ENCODE measurements around the gene SPRED3. TPM values are rescaled to one million over a fixed set of nuclear protein-coding genes. Genes with fewer than 3 reads are reported as not detected.

Gene SPRED3
- polyA plus RNA-seq, 12 donors = 0.31 to 0.98 (median 0.52) TPM; not detected in 2

DNA sequence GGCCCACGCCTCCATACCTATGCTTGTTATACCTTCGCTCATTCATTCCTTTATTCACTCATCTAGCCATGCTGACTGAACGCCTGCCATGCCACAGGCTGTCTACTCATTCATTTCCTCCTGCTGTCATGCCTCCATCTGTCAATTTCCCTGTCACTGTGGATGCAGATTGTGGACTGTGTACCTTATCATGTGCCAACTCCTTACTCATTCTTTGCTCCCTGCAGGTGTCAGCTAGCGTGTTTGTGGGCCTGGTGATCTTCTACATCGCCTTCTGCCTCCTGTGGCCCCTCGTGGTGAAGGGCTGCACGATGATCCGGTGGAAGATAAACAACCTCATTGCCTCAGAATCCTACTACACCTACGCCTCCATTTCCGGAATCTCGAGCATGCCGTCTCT lies 18.2 kb upstream of the SPRED3 start:
- no peak for DNase-seq

DNA sequence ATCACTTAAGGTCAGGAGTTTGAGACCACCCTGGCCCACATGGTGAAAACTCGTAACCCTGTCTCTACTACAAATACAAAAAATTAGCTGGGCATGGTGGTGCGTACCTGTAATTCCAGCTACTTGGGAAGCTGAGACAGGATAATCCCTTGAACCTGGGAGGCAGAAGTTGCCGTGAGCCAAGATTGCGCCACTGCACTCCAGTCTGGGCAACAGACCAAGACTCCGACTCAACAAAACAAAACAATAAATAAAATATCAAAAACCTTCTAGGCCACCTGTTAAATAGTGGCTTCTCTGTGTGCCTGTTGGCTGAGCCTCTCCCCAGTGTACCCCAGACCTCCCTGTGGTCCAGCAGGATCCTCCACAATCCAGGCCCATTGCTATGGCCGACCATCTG lies 17.4 kb upstream of the SPRED3 start:
- DNase-seq = no peak

DNA sequence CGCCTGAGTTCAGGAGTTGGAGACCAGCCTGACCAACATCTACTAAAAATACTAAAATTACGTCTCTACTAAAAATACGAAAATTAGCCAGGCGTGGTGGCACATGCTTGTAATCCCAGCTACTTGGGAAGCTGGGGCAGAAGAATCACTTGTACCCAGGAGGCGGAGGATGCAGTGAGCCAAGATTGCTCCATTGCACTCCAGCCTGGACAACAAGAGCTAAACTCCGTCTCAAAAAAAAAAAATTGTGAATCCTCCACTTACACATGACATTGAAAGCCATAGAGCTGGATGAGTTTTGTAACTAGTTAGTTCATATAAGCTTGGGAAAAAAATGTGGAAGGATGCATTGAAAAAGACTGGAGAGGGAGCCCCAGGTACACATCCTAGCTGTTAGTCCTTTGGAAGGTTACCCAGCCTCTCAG lies 14.6 kb upstream of the SPRED3 start:
- DNase-seq = no peak

DNA sequence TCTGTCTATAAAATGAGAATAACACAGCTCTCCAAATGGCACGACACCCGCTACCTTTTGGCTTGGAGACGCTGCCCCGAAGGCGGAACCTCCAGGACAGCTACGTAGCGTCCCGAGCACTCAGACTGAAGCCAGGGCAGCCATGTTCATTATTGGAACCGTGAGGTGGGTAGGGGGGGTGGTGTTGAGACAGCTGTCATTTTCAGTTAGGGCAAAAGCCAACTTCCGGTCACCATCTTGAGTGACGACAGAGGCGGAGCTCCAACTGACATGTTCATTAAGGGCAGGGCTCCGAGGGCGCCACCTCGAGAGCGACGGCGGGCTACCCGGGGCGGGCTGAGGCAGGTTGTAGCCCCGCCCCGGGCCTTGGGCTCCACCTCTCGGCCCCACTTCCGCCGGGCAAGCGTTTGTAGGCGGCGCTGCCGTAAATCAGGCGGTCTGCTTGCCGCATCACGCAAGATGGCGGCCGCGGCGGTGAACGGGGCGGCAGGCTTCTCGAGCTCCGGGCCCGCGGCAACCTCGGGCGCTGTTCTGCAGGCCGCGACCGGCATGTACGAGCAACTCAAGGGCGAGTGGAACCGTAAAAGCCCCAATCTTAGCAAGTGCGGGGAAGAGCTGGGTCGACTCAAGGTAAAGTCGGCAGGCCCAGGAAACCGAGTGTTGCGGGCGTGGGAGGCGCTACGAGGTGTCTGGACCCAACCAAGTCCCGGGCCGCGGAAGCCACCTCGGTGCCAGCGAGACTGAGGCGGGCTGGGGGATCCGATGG lies 14.0 kb upstream of the SPRED3 start, which contains the start of gene PSMD8:
Gene PSMD8, plus strand, starts transcription at position 240 of the 766 bp plus-strand sequence. Its CDS starts 31 bp downstream, at position 271.
- peak; percentile 99 for DNase-seq

DNA sequence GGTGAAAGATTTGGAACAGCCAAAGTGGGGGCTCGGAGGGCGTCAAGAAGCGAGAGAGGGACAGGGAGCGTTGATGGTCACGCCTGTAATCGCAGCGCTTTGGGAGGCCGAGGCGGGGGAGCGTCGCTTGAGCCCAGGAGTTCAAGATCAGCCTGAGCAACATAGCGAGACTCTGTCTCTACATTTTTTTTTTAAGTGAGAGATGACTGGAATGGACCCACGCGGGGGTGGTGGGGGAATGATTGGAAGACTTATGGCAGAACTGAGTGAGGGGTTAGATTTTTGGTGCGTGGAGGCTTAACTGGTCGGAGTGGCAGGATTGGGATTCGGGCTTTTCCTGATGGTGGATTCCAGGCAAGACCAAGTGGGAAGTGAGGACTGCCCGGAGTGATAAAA lies 13.4 kb upstream of the SPRED3 start:
- no peak for DNase-seq

DNA sequence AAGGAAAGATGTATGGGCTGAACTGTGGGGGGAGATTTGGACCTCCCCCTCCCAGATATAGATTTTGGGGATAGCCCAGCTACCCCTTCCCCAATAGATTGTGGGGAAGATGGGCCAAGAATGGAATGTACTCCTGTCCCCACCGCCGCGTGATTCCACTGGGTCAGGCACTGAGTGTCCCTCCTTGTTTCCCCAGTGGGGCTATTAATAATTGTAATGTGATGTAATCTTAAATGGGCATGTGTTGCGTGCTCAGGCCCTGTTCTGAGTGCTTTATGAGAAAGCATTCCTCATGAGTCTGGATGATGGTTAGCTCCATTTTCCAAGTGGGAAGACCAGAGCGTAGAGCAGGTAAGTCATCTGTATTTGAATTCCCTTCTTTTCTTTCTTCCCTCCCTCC lies 12.7 kb upstream of the SPRED3 start:
- DNase-seq = no peak

DNA sequence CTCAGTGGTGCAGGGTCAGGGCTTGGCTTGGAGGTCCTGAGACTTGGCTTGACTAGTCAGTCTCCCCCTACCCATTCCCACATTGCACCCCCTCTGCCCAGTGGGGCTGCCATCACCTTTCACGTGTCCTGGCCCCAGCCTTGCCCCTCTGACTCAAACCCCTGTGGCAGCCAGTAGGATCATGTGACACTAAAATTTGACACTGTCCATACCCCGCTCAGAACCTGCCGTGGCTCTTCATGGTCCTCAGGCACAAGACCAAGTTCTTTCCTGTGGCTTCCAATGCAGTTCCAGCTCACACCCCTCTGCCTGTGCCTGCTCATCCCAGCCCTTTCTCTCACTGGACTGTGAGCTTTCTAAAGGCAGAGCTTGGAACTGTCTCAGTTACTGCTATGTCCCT lies 11.9 kb upstream of the SPRED3 start:
- no peak for DNase-seq

DNA sequence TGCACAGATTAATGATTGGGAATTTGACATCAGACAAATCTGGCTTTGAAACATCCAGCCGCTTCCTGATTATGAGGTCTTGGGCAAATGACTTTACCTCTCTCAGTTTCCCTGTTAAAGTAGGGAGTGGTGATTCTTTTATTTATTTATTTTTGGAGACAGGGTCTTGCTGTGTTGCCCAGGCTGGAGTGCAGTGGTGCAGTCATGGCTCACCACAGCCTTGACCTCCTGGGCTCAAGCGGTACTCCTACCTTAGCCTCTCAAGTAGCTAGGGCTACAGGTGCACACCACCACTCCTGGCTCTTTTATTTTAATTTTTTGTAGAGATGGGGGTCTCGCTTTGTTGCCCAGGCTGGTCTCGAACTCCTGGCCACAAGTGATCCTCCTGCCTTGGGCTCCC lies 11.4 kb upstream of the SPRED3 start:
- no peak for DNase-seq

DNA sequence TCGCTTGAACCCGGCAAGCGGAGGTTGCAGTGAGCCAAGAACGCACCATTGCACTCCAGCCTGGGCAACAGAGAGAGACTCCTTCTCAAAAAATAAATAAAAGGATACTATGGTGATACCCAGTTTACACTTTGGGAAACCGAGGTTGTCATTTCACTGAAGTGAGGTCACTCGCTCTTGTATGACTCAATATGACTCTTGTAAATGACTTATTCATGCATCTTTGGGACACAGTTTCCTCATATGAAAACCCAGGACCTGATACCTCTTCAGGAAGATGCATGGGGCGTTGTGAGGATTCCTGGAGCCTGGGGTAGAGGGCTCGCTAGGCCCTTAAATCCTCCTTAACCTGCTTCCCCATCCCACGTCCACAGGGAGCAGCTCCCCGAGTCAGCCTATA lies 9.6 kb upstream of the SPRED3 start:
- no peak for DNase-seq

DNA sequence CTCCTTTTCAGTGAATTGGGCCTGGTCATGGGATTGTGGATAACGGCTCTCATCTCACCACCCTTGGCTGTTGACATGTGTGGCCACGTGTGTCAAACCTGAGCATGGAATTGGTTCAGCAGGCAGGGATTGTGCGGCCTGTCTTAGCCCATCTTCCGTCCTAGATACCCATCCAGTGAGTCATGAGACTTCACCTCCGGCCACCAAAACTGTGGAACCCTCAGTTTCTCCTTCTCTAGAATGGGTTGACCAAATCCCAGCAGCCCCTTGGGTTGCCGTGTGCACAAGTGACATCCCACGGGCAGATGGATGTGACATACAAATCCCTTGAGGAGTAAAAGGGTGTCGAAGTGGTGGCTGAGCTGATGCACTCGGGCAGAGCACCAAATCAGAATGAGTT lies 7.4 kb upstream of the SPRED3 start:
- DNase-seq = no peak

DNA sequence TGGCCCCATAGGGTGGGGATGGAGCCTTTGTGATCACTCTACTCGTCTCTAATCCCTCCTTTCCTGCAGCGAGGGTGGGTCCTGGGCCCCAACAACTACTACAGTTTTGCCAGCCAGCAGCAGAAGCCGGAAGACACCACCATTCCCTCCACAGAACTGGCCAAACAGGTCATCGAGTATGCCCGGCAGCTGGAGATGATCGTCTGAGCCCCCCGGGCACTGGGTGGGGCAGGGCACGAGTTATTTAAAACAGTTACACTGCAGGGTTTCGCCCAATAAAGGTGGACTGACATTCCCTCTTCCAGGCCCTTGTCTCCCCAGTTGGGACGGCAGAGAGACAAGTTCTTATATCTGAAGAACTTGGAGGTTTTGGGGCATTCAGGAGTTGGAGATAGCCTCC lies 5.3 kb upstream of the SPRED3 start:
- no peak for DNase-seq

DNA sequence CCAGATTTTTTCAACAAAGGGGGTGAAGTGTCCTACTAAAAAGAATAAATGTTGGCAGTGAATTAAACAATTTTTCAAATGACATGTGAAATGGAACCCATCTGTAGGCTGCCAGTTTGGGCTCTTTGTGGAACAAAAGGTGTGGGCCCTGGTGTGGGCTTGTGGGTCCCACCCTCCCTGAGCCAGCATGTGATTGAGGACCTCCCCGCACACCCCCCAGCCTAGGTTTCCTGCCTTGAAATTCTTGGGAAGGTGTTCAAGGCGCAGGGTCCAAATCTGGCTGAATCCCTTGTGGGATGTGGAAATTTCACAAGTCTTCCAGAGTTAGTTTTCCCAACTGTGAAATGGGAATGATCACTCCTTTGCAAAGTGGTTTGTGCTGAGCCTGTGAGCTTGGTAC lies 4.8 kb upstream of the SPRED3 start:
- no peak for DNase-seq

DNA sequence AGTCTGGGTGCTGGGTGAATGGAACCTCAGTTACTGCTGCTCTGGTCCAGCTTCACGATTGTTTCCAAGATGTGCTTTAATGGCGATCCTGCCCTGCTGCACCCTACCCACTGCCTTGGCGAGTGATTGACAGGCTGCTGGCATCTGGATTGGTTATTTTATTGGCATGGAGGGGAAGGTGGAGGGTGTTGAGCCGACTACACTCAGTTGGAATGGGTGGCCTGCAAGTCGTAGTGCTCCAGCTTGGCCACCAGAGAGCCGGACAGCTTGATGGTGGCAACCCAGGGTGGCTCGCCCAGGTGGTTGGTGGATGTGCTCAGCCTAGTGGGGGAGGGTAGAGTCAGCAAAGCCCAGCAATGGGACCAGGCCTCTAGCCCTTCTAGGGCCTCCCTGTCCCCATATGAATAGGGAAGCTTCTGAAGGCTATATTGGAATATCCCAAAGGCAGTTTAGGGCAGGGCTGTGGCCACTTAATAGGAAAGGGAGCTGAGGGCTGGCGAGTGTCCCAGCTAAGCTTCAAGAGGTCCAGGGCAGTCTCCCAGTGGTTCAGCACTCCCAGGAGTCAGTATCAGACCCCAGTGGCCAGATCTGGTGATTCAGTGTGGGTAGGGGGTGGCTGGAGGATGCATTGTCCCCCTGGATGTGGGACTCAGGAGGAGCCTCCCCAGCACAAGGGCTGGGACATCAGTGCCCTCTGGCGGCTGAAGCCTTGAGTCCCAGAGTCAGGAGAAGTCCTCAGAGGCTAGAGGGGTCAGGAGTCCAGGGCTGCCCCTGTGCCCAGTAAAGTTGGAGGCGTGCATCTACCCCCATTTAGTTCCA lies 4.1 kb upstream of the SPRED3 start:
- DNase-seq = no peak

DNA sequence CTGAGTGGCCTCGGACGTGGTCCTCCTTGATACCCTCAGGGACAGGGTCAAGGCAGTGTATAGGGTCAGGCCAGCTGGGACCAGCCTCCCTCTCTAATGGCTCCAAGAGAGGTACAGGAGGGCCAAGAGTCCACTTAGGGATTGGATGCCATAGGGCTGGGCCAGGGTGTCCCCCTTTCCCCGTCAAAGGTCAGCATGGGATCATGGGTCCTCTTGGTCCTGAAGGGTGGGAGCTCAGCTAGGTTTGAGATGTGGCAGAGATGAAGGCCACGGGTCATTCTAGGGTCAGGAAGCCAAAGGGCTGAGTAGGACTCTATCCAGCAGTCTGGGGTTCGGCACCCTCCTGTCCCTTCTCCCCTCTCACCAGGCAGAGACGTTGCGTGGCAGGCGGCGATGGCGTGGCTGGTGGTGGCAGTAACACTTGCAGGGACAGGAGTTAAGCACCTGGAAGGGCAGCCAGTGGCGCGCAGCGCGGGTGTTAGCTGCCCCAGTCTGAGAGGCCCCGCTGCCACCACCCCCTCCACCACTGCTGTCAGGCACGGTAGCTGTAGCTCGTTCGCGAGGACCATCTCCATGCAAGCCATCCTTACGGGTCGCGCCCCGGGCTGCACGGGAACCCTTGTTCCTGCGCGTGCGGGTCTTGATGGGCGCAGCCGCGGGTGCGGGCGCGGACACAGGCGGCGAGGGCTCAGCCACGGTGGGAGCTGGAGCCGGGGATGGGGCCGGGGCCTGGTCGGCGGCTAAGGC lies 3.3 kb upstream of the SPRED3 start:
- DNase-seq = no peak

DNA sequence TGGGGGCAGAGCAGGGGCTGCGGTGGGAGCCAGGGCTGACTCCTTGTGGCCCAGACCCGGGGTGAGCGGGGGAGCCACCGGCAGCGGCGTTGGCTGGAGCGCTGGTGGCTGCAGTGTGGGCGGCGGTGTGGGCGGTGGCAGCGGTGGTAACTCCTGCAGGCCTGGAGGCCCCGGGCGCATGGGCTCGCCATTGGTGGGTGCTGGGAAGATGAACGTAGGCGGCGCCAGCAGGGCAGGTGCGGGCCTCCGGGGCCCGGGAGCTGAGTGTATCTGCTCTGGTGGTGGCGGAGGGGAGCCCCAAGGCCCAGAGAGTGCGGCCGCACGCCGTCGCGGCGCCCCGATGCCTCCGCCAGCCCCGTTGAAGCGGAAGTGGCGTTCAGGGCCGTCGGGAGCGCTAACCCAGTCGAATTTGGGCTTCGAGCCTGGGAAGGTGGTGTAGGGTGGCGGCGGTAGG lies 2.7 kb upstream of the SPRED3 start:
- no peak for DNase-seq

DNA sequence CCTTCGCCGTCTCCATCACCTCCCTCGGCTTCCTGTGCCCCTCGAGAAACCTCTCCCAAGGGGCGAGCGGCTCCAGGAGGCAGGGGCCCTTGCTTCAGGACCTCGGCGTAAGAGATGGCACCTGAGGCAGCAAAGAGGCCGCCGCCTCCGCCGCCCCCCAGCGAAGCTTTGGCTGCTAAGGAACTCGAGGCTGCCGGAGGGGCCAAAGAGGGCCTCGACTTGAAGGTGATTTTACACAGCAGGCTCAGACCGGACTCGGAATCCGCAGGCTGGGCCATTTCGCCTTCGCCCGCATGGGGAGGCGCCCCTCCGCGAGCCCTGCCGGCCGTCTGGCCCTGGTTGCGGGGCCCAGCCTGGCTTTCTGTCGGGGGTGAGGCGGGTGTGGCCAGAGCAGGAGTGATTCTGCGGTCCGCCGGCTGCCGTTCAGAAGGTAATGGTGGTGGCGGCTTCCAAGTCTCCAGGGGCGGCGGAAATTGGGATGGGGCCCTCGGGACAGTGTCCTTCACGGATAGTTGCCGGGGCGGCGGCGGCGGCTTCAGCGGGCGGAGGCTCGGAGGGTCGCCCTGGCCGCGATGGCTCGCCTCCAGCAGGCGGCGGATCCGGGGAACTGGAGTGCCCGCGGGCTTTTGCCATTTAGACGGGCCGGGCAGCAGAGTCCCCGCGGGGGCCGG lies 2.1 kb upstream of the SPRED3 start:
- DNase-seq = no peak

DNA sequence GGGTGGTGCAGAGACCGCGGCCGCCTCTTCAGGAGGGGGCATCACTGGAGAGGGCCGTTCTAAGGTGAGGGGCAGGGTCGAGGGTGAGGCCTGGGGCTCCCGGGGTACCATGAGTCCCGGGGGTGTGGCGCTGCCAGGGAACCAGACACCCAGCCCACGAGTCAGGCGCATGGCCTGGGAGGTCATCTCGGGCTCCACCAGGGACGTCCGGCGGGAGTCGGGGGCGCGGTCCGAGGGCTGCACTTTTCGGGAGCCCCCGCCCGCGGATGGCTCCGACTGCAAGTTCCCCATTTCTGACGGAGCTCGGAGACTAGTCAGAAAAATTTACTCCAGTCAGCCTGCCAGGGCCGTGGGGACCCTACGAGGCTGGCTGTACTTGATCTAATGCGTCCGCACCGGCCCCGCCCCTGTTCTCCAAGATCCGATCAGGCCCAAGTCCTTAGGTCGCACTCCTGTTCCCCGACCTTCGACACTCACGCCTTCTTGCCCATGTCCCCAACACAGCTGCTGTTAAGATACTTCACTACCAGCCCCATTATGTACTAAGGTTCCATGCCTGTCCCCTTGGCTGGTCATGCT lies 1.4 kb upstream of the SPRED3 start:
- DNase-seq = no peak

DNA sequence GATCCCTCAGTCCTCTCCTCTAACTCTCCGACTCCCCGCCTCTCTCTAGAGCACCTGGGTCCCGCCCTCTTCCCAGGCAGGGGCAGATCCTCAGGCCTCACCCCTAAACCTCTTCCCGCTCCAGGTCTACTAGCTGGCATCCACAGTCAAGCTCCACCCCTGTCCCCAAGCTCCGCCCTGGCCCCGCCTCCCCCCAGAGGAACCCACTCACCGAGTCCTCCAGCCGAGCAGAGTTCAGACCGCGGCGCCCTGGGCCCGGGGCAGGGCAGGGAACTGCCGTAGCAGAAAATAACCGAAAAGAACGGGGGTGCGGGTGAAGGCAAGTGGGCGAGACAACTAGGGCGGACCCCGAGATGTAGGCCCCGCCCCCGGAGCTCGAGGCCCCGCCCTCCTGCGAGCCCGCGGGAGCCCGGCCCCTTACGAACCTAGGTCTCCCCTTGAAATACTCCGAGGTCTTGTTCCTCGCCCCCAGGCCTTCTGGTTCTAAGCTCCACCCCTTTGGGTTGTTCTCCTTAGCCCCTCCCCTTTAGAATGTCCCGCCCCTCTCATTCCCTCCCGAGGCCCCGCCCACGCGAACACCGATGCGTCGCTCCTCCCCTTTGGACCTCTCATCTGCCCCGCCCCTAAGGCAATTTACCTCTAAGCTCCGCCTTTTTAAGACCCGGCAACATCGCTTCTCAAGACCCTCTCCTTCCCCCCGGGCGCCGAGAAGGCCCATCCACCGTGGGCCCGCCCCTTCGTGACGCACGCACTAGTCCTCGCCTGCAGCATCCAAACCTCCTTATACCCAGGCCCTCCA lies 748 bp upstream of the SPRED3 start, which contains the start of gene GGN:
Gene GGN, minus strand, starts transcription at position 485 of the 799 bp plus-strand sequence. CDS start 773 bp downstream, outside the sequence.
- DNase-seq = peak; percentile 48

DNA sequence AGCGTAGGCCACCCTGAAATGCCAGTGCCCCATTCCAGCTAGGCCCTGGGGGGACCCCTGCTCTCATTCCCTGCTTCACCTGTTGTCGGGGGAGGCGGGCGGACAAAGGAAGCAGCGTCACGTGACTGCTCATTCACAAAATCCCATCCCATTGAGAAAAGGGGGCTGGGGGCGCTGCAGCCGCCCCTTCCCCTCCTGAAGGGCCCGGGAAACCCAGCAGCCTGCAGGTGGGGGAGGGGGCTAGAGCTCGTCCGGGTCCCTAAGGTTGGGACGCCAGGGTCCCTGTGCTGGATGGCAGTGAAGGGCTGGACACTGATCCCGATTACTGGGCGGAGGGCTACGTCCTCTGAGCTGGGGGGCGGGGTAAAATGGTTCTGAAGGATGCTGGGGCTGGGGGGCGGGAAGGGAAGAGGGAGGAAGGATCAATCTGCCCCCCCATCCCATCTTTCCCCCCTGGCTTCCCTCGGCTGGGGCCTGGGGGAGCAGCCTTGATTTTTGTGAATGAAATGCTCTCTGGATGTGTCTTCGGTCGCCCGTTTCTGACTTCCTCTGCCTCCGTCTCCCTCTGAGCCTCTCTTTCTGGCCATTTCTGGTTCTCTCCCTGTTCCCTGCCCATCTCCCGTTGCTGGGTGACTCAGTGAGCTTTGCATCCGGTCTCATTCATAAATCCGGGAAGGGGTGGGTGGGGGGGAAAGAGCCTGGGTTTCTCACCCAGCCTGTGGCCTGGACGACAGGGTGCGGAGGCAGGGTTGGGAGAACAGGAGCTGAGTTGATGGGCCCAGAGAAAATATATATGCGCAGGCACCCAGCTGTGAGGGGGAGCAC lies 816 bp downstream of the SPRED3 start:
- DNase-seq = no peak

All from muscle of arm (tissue), 12 donors.